HepG2 (cell line): ENCODE results near the gene NPHP4. TPM values are rescaled to one million over a fixed set of nuclear protein-coding genes. Genes with fewer than 3 reads are reported as not detected.

Source experiments
- ATAC-seq: fragments of 200-7000 bp; cut with Tn5 transposase; 3 replicates; pipeline ENCODE4 v1.9.1; 2020; ENCODE audit warnings: mild to moderate bottlenecking, moderate library complexity
- BruUV-seq: library from RNA; stranded (reverse); fragments of 400-500 nt; replicated peaks from 2 replicates; lab custom pipeline; 2021; lab: Mats Ljungman, UMichigan
- CTCF ChIA-PET: fragments of 300-600 bp; formaldehyde crosslinking; extraction: SDS; loops from one replicate; lab custom pipeline; 2021; ENCODE audit warnings: low total read pairs, inconsistent platforms, low intra/inter-chr PET ratio; lab: Yijun Ruan, JAX
- POLR2A ChIA-PET: fragments of 350-600 bp; sonication (Branson Sonifier 250); formaldehyde crosslinking; loops from one replicate; lab custom pipeline; 2020; ENCODE audit warnings: antibody characterized with exemption, inconsistent platforms; lab: Yijun Ruan, JAX
- DNase-seq: peaks from one replicate; pipeline ENCODE4 v3.0.0-alpha.2; 2015; ENCODE audit warnings: low spot score
- FAIRE-seq: peaks from 3 replicates; lab custom pipeline; 2011; peaks lifted over from hg19 to GRCh38; lab: Jason Lieb, UNC
- H2AFZ ChIP-seq: one replicate; pipeline ENCODE4 v1.6.1; 2011; ENCODE audit warnings: low read length, inconsistent platforms
- H3K27ac ChIP-seq: fragments of 300-600 bp; 3 replicates; pipeline ENCODE4 v1.8.0; 2011; ENCODE audit warnings: mixed run types, mild to moderate bottlenecking, mixed read lengths, low read length, inconsistent platforms; ENCODE audit not compliant: insufficient read depth; ENCODE audit errors: extremely low read length
- H3K27me3 ChIP-seq, 2 experiments: fragments of 200-600 bp in 1 of 2; 2 replicates in 1 of 2; 3 replicates in 1 of 2; pipeline versions ENCODE4 v1.6.0 to v1.8.0; 2011; ENCODE audit warnings: low read length in 2 of 2, mild to moderate bottlenecking in 2 of 2, moderate library complexity in 2 of 2, inconsistent platforms in 1 of 2; ENCODE audit not compliant: insufficient read depth in 2 of 2, control insufficient read depth in 1 of 2
- H3K36me3 ChIP-seq, 2 experiments: fragments of 200-600 bp in 1 of 2; replicated peaks in 1 of 2; 2 replicates in 1 of 2; 3 replicates in 1 of 2; pipeline versions ENCODE4 v1.5.1 to v1.8.0; 2011; ENCODE audit warnings: low read length in 2 of 2, inconsistent platforms in 1 of 2; ENCODE audit not compliant: insufficient read depth in 2 of 2, control insufficient read depth in 1 of 2
- H3K4me1 ChIP-seq: 2 replicates; pipeline ENCODE4 v1.5.1; 2012; ENCODE audit warnings: low read length, inconsistent platforms; ENCODE audit not compliant: insufficient read depth
- H3K4me2 ChIP-seq: 2 replicates; pipeline ENCODE4 v1.6.0; 2011; ENCODE audit warnings: low read depth, low read length, inconsistent platforms
- H3K4me3 ChIP-seq, 3 experiments: fragments of 200-600 bp in 1 of 3; sonication (generic), shearing (Covaris generic) in 1 of 3; replicated peaks in 1 of 3; 2 replicates each; pipeline ENCODE4 v1.5.1; 2011 to 2016; ENCODE audit warnings: low read length in 3 of 3, inconsistent platforms in 2 of 3, low read depth in 2 of 3, mild to moderate bottlenecking in 2 of 3, control low read depth in 1 of 3, mixed read lengths in 1 of 3; ENCODE audit not compliant: insufficient read depth in 1 of 3
- H3K79me2 ChIP-seq: one replicate; pipeline ENCODE4 v1.6.1; 2011; ENCODE audit warnings: low read length, inconsistent platforms; ENCODE audit not compliant: insufficient read depth
- H3K9ac ChIP-seq: 2 replicates; pipeline ENCODE4 v1.6.0; 2011; ENCODE audit warnings: mild to moderate bottlenecking, low read depth, low read length, inconsistent platforms; ENCODE audit not compliant: insufficient read depth
- H3K9me3 ChIP-seq: 2 replicates; pipeline ENCODE4 v1.5.1; 2012; ENCODE audit warnings: mild to moderate bottlenecking, low read length
- H4K20me1 ChIP-seq: 2 replicates; pipeline ENCODE4 v1.6.0; 2011; ENCODE audit warnings: inconsistent platforms, mild to moderate bottlenecking, low read length, moderate library complexity; ENCODE audit not compliant: insufficient read depth
- ZNF629 ChIP-seq: sonication (generic); formaldehyde crosslinking; conservative IDR thresholded peaks from 2 replicates; pipeline ENCODE4 v1.5.0; 2020; ENCODE audit warnings: missing genetic modification reagents
- WGBS: methylation state at CpG from one replicate; pipeline ENCODE4 v1.1.6; 2017; ENCODE audit warnings: low lambda C conversion rate; 5-methylcytosine and 5-hydroxymethylcytosine counted together
- in situ Hi-C: cut with HindIII; loops from 2 replicates; pipeline ENCODE4 v1.10.0; 2017; ENCODE audit warnings: low pct_unique_long_range_greater_than_20kb; ENCODE audit not compliant: extremely low pct_ligation_motif_present
- intact Hi-C: fragments of 100-400 bp; cut with micrococcal nuclease; formaldehyde crosslinking; loops from one replicate; pipeline ENCODE4 v1.10.0; 2022; ENCODE audit not compliant: unreplicated experiment
- polyA plus RNA-seq, 8 experiments: library from polyadenylated mRNA; depleted of rRNA in 3 of 8; stranded (reverse) in 7 of 8; unstranded in 1 of 8; fragments of >200 nt; fragmentation: Illumina TruSeq in 4 of 8; extraction: Trizol in 4 of 8; gene quantifications; 2 replicates each; pipeline versions ENCODE4 v1.2.1 to v1.2.3, GENCODE V29; 2011 to 2016; ENCODE audit warnings: low read depth in 4 of 8, missing spikeins in 1 of 8, mixed read lengths in 1 of 8; ENCODE audit not compliant: insufficient read depth in 1 of 8
- total RNA-seq, 5 experiments: library from RNA; depleted of rRNA; stranded (reverse); fragments of >200 nt; fragmentation: Illumina TruSeq; extraction: Trizol; gene quantifications; 2 replicates each; pipeline ENCODE4 v1.2.3, GENCODE V29; 2016; ENCODE audit warnings: low read depth in 1 of 5
- TF ChIP-seq, protein P1 (sequence below): IDR thresholded peaks from 2 replicates; pipeline ENCODE4 v1.4.0; 2020; ENCODE audit warnings: mild to moderate bottlenecking, missing genetic modification reagents
- TF ChIP-seq, protein P2 (sequence below): sonication (generic); formaldehyde crosslinking; conservative IDR thresholded peaks from 2 replicates; pipeline ENCODE4 v1.5.0; 2020; ENCODE audit warnings: missing genetic modification reagents
- TF ChIP-seq, protein P3 (sequence below): sonication (generic); formaldehyde crosslinking; conservative IDR thresholded peaks from 2 replicates; pipeline ENCODE4 v1.8.0; 2022; ENCODE audit warnings: mild to moderate bottlenecking, moderate library complexity, missing genetic modification reagents

The NPHP4 gene
- total and polyA plus RNA-seq, 2 of the 13 experiments (the other 11 are each of a cell fraction or from before 2014, with no cell fraction given) = 4.4 to 6.8 TPM

DNA sequence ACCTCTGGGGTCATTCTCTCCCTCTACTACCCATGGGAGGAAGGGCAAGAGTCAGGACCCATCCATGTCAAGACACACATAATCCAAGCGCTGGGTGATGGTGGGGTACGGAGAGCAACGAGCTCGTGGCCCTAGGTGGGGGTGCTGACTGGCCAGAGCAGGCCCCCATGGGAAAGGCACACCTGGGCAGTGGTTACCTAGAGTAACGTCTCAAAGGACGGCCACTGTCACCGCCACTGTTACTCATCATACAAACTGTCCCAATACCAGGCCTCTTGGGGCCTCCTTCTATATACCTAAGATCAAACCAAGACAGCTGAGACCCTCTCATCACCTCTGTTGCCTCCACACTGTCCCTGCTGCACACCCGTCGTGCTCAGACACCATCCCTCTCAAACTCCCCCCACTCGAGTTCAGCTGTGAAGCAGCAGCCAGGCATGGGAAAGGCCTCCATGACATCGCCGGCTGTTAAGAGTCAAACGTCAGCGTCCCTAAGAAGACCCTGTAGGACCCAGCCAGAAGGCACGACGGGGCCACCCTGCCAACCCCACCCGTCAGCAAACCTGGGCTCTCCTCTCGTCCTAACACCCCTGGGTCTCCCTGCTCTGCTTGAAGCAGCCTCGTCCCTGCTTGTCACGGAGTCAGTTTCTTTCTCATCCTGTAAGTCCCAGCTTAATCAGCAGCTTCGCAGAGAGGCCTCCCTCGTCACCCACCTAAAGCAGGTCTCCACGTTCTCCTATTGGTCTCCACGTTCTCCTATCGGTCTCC lies 15.3 kb downstream of the NPHP4 start (continued):
- TF ChIP-seq, protein P1, sequence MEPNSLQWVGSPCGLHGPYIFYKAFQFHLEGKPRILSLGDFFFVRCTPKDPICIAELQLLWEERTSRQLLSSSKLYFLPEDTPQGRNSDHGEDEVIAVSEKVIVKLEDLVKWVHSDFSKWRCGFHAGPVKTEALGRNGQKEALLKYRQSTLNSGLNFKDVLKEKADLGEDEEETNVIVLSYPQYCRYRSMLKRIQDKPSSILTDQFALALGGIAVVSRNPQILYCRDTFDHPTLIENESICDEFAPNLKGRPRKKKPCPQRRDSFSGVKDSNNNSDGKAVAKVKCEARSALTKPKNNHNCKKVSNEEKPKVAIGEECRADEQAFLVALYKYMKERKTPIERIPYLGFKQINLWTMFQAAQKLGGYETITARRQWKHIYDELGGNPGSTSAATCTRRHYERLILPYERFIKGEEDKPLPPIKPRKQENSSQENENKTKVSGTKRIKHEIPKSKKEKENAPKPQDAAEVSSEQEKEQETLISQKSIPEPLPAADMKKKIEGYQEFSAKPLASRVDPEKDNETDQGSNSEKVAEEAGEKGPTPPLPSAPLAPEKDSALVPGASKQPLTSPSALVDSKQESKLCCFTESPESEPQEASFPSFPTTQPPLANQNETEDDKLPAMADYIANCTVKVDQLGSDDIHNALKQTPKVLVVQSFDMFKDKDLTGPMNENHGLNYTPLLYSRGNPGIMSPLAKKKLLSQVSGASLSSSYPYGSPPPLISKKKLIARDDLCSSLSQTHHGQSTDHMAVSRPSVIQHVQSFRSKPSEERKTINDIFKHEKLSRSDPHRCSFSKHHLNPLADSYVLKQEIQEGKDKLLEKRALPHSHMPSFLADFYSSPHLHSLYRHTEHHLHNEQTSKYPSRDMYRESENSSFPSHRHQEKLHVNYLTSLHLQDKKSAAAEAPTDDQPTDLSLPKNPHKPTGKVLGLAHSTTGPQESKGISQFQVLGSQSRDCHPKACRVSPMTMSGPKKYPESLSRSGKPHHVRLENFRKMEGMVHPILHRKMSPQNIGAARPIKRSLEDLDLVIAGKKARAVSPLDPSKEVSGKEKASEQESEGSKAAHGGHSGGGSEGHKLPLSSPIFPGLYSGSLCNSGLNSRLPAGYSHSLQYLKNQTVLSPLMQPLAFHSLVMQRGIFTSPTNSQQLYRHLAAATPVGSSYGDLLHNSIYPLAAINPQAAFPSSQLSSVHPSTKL = no peak
- TF ChIP-seq, protein P2, sequence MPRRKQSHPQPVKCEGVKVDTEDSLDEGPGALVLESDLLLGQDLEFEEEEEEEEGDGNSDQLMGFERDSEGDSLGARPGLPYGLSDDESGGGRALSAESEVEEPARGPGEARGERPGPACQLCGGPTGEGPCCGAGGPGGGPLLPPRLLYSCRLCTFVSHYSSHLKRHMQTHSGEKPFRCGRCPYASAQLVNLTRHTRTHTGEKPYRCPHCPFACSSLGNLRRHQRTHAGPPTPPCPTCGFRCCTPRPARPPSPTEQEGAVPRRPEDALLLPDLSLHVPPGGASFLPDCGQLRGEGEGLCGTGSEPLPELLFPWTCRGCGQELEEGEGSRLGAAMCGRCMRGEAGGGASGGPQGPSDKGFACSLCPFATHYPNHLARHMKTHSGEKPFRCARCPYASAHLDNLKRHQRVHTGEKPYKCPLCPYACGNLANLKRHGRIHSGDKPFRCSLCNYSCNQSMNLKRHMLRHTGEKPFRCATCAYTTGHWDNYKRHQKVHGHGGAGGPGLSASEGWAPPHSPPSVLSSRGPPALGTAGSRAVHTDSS = no peak

DNA sequence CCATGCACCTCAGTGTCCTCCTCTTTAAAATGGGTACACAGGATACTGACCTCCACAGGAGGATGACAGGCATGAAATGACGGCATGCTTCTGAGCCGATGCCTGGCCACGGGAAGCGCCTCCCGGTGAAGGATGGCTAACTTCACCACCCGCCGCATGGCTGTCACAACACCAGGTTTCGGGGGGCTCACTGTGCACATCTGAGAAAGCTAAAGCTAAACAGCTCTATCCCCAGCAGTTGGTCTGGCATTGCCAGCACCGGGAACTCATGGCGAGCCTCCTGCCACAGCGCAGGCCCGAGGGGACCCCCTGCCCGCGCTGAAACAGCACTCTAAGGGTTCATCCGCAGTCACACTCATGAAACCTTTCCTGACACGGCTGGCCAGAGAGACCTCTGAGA lies 16.0 kb downstream of the NPHP4 start:
- intact Hi-C loops (loop anchor here (10.0 kb wide), 2 partner anchors 231 to 341 kb away; no protein-coding TSS in a partner anchor), in situ Hi-C loops (loop anchor here (5.0 to 10.0 kb wide), 2 partner anchors 231 to 464 kb away; no protein-coding TSS in a partner anchor)
- ATAC-seq (no peak), FAIRE-seq (no peak), DNase-seq (no peak)
- ChIA-PET POLR2A (no interaction called here), CTCF (interaction anchor here (2.8 kb wide), 1 partner anchor 60 kb away, joined by 15 read pairs; no protein-coding TSS in a partner anchor)
- Histone ChIP-seq H3K4me3 (no peak overlapping the region), H3K9ac (no peak overlapping the region), H3K36me3 (peaks cover 5 to 37% of the 10 kb centered on the region in 2 experiments; a peak in 4 of 5 replicates), H3K4me2 (no peak overlapping the region), H2AFZ (no peak overlapping the region), H3K27ac (no peak overlapping the region), H3K4me1 (no peaks in the 10 kb centered on the region), H3K9me3 (no peaks in the 10 kb centered on the region), H3K79me2 (peaks cover 1% of the 10 kb centered on the region), H4K20me1 (no peaks in the 10 kb centered on the region), H3K27me3 (no peaks in the 10 kb centered on the region)
- BruUV-seq = no TSS peak
- 92% methylated on average over 12 of the region's 16 CpGs for WGBS
- TF ChIP-seq, protein P3, sequence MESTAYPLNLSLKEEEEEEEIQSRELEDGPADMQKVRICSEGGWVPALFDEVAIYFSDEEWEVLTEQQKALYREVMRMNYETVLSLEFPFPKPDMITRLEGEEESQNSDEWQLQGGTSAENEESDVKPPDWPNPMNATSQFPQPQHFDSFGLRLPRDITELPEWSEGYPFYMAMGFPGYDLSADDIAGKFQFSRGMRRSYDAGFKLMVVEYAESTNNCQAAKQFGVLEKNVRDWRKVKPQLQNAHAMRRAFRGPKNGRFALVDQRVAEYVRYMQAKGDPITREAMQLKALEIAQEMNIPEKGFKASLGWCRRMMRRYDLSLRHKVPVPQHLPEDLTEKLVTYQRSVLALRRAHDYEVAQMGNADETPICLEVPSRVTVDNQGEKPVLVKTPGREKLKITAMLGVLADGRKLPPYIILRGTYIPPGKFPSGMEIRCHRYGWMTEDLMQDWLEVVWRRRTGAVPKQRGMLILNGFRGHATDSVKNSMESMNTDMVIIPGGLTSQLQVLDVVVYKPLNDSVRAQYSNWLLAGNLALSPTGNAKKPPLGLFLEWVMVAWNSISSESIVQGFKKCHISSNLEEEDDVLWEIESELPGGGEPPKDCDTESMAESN = no peak
- peak; percentile 54 for TF ChIP-seq ZNF629 (CRISPR knock-in tag)
